Esophagus muscularis mucosa (tissue), 4 donors: ENCODE data around the gene ARX. TPM values are rescaled to one million over a fixed set of nuclear protein-coding genes. Genes with fewer than 3 reads are reported as not detected.

Source experiments
- DNase-seq: peaks from one replicate; pipeline ENCODE4 v3.0.0-alpha.2; 2017; ENCODE audit errors: extremely low spot score
- H3K27ac ChIP-seq, 4 donors: fragments of 200-600 bp; sonication (generic); replicated peaks in 1 of 4; 1 replicate in 3 of 4; 2 replicates in 1 of 4; pipeline ENCODE4 v1.5.1; 2016 to 2019; ENCODE audit warnings: mild to moderate bottlenecking in 1 of 4
- H3K27me3 ChIP-seq, 4 donors: fragments of 200-600 bp; sonication (generic); one replicate each; pipeline versions ENCODE4 v1.5.1 to v1.6.0; 2016 to 2019
- H3K36me3 ChIP-seq, 4 donors: fragments of 200-600 bp; sonication (generic); one replicate each; pipeline ENCODE4 v1.5.1; 2016 to 2019
- H3K4me1 ChIP-seq, 4 donors: fragments of 200-600 bp; sonication (generic); one replicate each; pipeline ENCODE4 v1.5.1; 2016 to 2019
- H3K4me3 ChIP-seq, 4 donors: fragments of 200-600 bp; sonication (generic); 1 replicate in 2 of 4; 2 replicates in 2 of 4; pipeline ENCODE4 v1.5.1; 2016 to 2019; ENCODE audit warnings: mild to moderate bottlenecking in 4 of 4, moderate library complexity in 1 of 4
- H3K9me3 ChIP-seq, 4 donors: fragments of 200-600 bp; sonication (generic); 1 replicate in 3 of 4; 2 replicates in 1 of 4; pipeline ENCODE4 v1.5.1; 2016 to 2019
- CTCF ChIP-seq, 3 experiments: fragments of 200-600 bp in 2 of 3; fragments of 450-650 bp in 1 of 3; sonication (generic) in 2 of 3; IDR thresholded peaks; one replicate each; pipeline ENCODE4 v1.5.1; 2017 to 2019; ENCODE audit warnings: antibody characterized with exemption in 3 of 3, mild to moderate bottlenecking in 2 of 3, moderate library complexity in 1 of 3
- EP300 ChIP-seq: sonication (generic); formaldehyde crosslinking; IDR thresholded peaks from one replicate; pipeline ENCODE4 v1.6.1; 2017; ENCODE audit warnings: antibody characterized with exemption
- POLR2A ChIP-seq: fragments of 450-650 bp; IDR thresholded peaks from one replicate; pipeline ENCODE4 v1.6.1; 2017; ENCODE audit warnings: antibody characterized with exemption, moderate library complexity, mild to moderate bottlenecking, low read depth
- POLR2AphosphoS5 ChIP-seq, 2 donors: sonication (generic); formaldehyde crosslinking; IDR thresholded peaks; one replicate each; pipeline ENCODE4 v1.6.1; 2017; ENCODE audit warnings: antibody characterized with exemption in 2 of 2
- WGBS: methylation state at CpG from one replicate; pipeline ENCODE4 v1.1.5; 2018; 5-methylcytosine and 5-hydroxymethylcytosine counted together
- intact Hi-C: fragments of 100-400 bp; cut with DNase I; formaldehyde crosslinking; loops from one replicate; pipeline ENCODE4 v1.15.1; 2023
- small RNA-seq, 3 donors: library from RNA; depleted of rRNA; stranded (forward); fragments of <200 nt; gene quantifications; one replicate each; pipeline ENCODE3, GENCODE V24; 2016
- total RNA-seq, 4 donors: library from RNA; depleted of rRNA; stranded (reverse); fragments of >200 nt; gene quantifications; one replicate each; pipeline versions ENCODE4 v1.1.0 to v1.2.1, GENCODE V29; 2016

The ARX gene
- total RNA-seq, 4 donors from 2014 or later = not detected

GRCh38 chrX:24961809-24962208, 54.0 kb downstream of the ARX start:
- intact Hi-C loops = no loop called here
- Histone ChIP-seq H3K9me3 (no peaks in the 10 kb centered on the region), H3K4me3 (no peak overlapping the region), H3K27ac (no peak overlapping the region), H3K27me3 (no peaks in the 10 kb centered on the region), H3K4me1 (no peaks in the 10 kb centered on the region), H3K36me3 (no peaks in the 10 kb centered on the region)
- DNase-seq = no peak
- 71% methylated on average over 1 of the region's 1 CpG for WGBS
- TF ChIP-seq CTCF (IDR thresholded peaks at IDR 0.05) (no peak), POLR2A (no peak), POLR2AphosphoS5 (IDR thresholded peaks at IDR 0.05) (no peak), EP300 (no peak)

DNA sequence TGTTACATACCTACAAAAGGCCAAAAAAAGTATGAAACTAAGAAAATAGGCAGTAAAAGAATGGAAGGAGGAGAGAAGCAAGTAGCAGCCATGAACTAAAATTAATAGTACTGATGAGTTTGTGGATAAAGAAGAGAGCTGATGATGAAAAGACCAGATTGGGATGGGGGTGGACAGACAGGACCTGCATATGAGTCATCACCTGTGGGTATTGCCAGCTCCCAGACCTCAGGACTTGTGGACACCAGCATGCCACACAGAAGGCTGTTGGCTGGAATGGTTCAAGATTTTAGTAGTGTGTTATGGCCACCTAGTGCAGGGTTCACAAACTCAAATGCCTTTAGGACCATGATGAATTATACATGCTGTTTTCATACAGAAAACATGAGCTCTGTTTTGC, 58.9 kb downstream of the ARX start:
- DNase-seq = no peak
- H3K36me3 ChIP-seq = no peaks in the 10 kb centered on the region
- no peaks in the 10 kb centered on the region for H3K4me1 ChIP-seq
- no peak overlapping the region for H3K27ac ChIP-seq
- intact Hi-C loops = no loop called here
- TF ChIP-seq POLR2A (no peak), CTCF (IDR thresholded peaks at IDR 0.05) (no peak), POLR2AphosphoS5 (IDR thresholded peaks at IDR 0.05) (no peak), EP300 (no peak)
- H3K27me3 ChIP-seq = no peaks in the 10 kb centered on the region
- no peaks in the 10 kb centered on the region for H3K9me3 ChIP-seq
- H3K4me3 ChIP-seq = no peak overlapping the region

DNA sequence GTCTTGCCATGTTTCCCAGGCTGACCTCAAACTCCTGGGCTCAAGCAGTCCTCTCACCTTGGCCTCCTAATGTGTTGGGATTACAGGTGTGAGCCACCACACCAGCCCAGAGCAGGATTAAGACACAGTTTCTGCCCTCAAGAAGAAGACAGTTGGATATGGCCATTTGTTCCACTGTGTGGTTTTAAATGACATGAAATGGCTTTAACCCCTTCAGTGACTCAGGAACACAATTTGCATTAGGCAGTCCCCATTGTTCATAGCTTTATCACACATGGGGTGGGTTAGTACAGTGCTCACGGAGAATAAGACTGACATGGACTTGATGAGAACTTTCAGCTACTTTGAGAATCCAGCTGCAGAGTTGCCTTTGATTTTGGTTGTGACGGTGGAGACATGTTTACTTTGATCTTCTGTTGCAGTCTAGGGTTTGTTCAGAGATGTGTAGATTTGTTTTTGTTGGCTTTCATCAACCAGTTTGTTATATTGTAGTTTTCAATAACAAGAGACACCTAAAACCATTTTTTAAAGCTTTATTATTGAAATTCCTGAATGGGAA, 60.3 kb downstream of the ARX start:
- H3K27me3 ChIP-seq = no peaks in the 10 kb centered on the region
- H3K4me3 ChIP-seq = no peak overlapping the region
- intact Hi-C loops = no loop called here
- no peak for DNase-seq
- no peaks in the 10 kb centered on the region for H3K36me3 ChIP-seq
- no peak overlapping the region for H3K27ac ChIP-seq
- 76% methylated on average over 2 of the region's 2 CpGs for WGBS
- TF ChIP-seq POLR2AphosphoS5 (IDR thresholded peaks at IDR 0.05) (no peak), POLR2A (no peak), EP300 (no peak), CTCF (IDR thresholded peaks at IDR 0.05) (no peak)
- no peaks in the 10 kb centered on the region for H3K9me3 ChIP-seq
- H3K4me1 ChIP-seq = no peaks in the 10 kb centered on the region

- no peaks in the 10 kb centered on the region for H3K36me3 ChIP-seq
- H3K4me1 ChIP-seq = no peaks in the 10 kb centered on the region
- DNase-seq = no peak
- H3K9me3 ChIP-seq = no peaks in the 10 kb centered on the region
- no peak for TF ChIP-seq EP300
- no peak for TF ChIP-seq POLR2AphosphoS5 (IDR thresholded peaks at IDR 0.05)
- TF ChIP-seq POLR2A = no peak
- TF ChIP-seq CTCF (IDR thresholded peaks at IDR 0.05) = no peak
- H3K27me3 ChIP-seq = no peaks in the 10 kb centered on the region
- WGBS = 58% methylated on average over 2 of the region's 2 CpGs
- no peak overlapping the region for H3K4me3 ChIP-seq
- H3K27ac ChIP-seq = no peak overlapping the region
- intact Hi-C loops = no loop called here
Measured at GRCh38 chrX:24954732-24955131, 61.0 kb downstream of the ARX start.

Small RNAs within 50 kb of the gene (small RNA-seq; reads per million reads assigned to genes)
- gene RN7SL91P = 0 reads per million in 3 donors
